GM23338 (cell line): ENCODE measurements around the gene CFAP299. TPM values are rescaled to one million over a fixed set of nuclear protein-coding genes. Genes with fewer than 3 reads are reported as not detected.

Experiments used
- ATAC-seq: fragments of 200-7000 bp; cut with Tn5 transposase; 3 replicates; pipeline ENCODE4 v1.9.1; 2020
- DNase-seq: peaks from one replicate; pipeline ENCODE4 v3.0.0-alpha.2; 2015; ENCODE audit warnings: low spot score
- H2AFZ ChIP-seq: fragments of 200-600 bp; sonication (generic); 2 replicates; pipeline ENCODE4 v1.8.0; 2016; ENCODE audit warnings: antibody characterized with exemption, mild to moderate bottlenecking, moderate library complexity
- H3F3A ChIP-seq: fragments of 200-600 bp; sonication (generic); replicated peaks from 2 replicates; pipeline ENCODE4 v1.8.0; 2017; ENCODE audit warnings: antibody characterized with exemption, mixed run types, low read depth
- H3K27ac ChIP-seq: fragments of 200-600 bp; sonication (generic); 2 replicates; pipeline ENCODE4 v1.6.1; 2016; ENCODE audit warnings: low read depth
- H3K27me3 ChIP-seq: fragments of 200-600 bp; sonication (generic); 2 replicates; pipeline ENCODE4 v1.8.0; 2016; ENCODE audit warnings: mild to moderate bottlenecking, mixed run types, moderate library complexity; ENCODE audit not compliant: insufficient read depth
- H3K36me3 ChIP-seq: fragments of 200-600 bp; sonication (generic); 2 replicates; pipeline ENCODE4 v1.8.0; 2016; ENCODE audit warnings: mild to moderate bottlenecking; ENCODE audit not compliant: insufficient read depth
- H3K4me1 ChIP-seq: fragments of 200-600 bp; sonication (generic); 2 replicates; pipeline ENCODE4 v1.8.0; 2016; ENCODE audit warnings: mild to moderate bottlenecking, moderate library complexity; ENCODE audit not compliant: insufficient read depth
- H3K4me2 ChIP-seq: fragments of 200-600 bp; sonication (generic); 2 replicates; pipeline ENCODE4 v1.7.1; 2017; ENCODE audit warnings: mixed run types
- H3K4me3 ChIP-seq: fragments of 200-600 bp; sonication (generic); 2 replicates; pipeline ENCODE4 v1.6.1; 2016; ENCODE audit warnings: mixed run types
- H3K79me2 ChIP-seq: fragments of 200-600 bp; sonication (generic); replicated peaks from 2 replicates; pipeline ENCODE4 v1.8.0; 2017; ENCODE audit warnings: mild to moderate bottlenecking; ENCODE audit not compliant: insufficient read depth
- H3K9me2 ChIP-seq: fragments of 200-600 bp; sonication (generic); 2 replicates; pipeline ENCODE4 v1.8.0; 2017; ENCODE audit not compliant: insufficient read depth
- H4K20me1 ChIP-seq: fragments of 200-600 bp; sonication (generic); replicated peaks from 2 replicates; pipeline ENCODE4 v1.8.0; 2017; ENCODE audit warnings: mild to moderate bottlenecking; ENCODE audit not compliant: insufficient read depth
- H3K27ac Mint-ChIP-seq: 2 replicates; pipeline ENCODE4 v1.8.0; 2020; ENCODE audit warnings: inconsistent platforms, mild to moderate bottlenecking, moderate library complexity, mixed read lengths
- H3K27me3 Mint-ChIP-seq: 3 replicates; pipeline ENCODE4 v1.8.0; 2022; ENCODE audit warnings: low read depth, mild to moderate bottlenecking, moderate library complexity, mixed read lengths, inconsistent platforms; ENCODE audit not compliant: insufficient read depth, poor library complexity
- H3K36me3 Mint-ChIP-seq: 3 replicates; pipeline ENCODE4 v1.8.0; 2021; ENCODE audit warnings: low read depth, mild to moderate bottlenecking, inconsistent platforms, moderate library complexity, mixed read lengths
- H3K4me1 Mint-ChIP-seq: 3 replicates; pipeline ENCODE4 v1.8.0; 2020; ENCODE audit warnings: mild to moderate bottlenecking, inconsistent platforms, mixed read lengths
- H3K4me3 Mint-ChIP-seq: 3 replicates; pipeline ENCODE4 v1.8.0; 2021; ENCODE audit warnings: moderate library complexity, mild to moderate bottlenecking, inconsistent platforms, mixed read lengths
- H3K9me3 Mint-ChIP-seq: 3 replicates; pipeline ENCODE4 v1.8.0; 2020; ENCODE audit warnings: moderate library complexity, mild to moderate bottlenecking, inconsistent platforms, mixed read lengths
- CREB1 ChIP-seq: fragments of 250-450 bp; sonication (Bioruptor Pico); IDR thresholded peaks from 2 replicates; pipeline ENCODE4 v1.5.0; 2020; ENCODE audit warnings: low read depth, mild to moderate bottlenecking, moderate library complexity
- EZH2 ChIP-seq: fragments of 200-600 bp; sonication (generic); IDR thresholded peaks from one replicate; pipeline ENCODE4 v1.8.0; 2017; ENCODE audit warnings: antibody characterized with exemption, mild to moderate bottlenecking, low read depth; ENCODE audit not compliant: unreplicated experiment
- EZH2phosphoT487 ChIP-seq: fragments of 200-600 bp; sonication (generic); IDR thresholded peaks from one replicate; pipeline ENCODE4 v1.8.1; 2018; ENCODE audit warnings: antibody characterized with exemption; ENCODE audit not compliant: unreplicated experiment
- JUNB ChIP-seq: IDR thresholded peaks from one replicate; pipeline ENCODE4 v1.6.1; 2016; ENCODE audit warnings: antibody characterized with exemption; ENCODE audit not compliant: unreplicated experiment
- NANOG ChIP-seq: IDR thresholded peaks from 2 replicates; pipeline ENCODE4 v1.6.1; 2016; ENCODE audit warnings: antibody characterized with exemption, borderline replicate concordance
- POLR2AphosphoS5 ChIP-seq: IDR thresholded peaks from 2 replicates; pipeline ENCODE4 v1.6.1; 2016; ENCODE audit warnings: antibody characterized with exemption, low read depth
- STAT1 ChIP-seq: IDR thresholded peaks from one replicate; pipeline ENCODE4 v1.6.1; 2016; ENCODE audit warnings: antibody characterized with exemption; ENCODE audit not compliant: unreplicated experiment
- ZNF114 ChIP-seq: fragments of 250-450 bp; sonication (Bioruptor Pico); IDR thresholded peaks from 2 replicates; pipeline ENCODE4 v1.5.0; 2020; ENCODE audit warnings: mild to moderate bottlenecking, moderate library complexity
- ZNF331 ChIP-seq: fragments of 250-450 bp; sonication (Bioruptor Pico); IDR thresholded peaks from 2 replicates; pipeline ENCODE4 v1.5.0; 2020; ENCODE audit warnings: low read depth, mild to moderate bottlenecking, moderate library complexity
- polyA plus RNA-seq: library from polyadenylated mRNA; unstranded; fragments of >200 nt; fragmentation: Nextera tagmentation; extraction: Ambion mirVana; gene quantifications from 2 replicates; pipeline ENCODE4 v1.2.1, GENCODE V29; 2016
- total RNA-seq: library from RNA; depleted of rRNA; stranded (reverse); fragments of >200 nt; shearing (Covaris generic); gene quantifications from 2 replicates; pipeline ENCODE4 v1.2.3, GENCODE V29; 2014
- TF ChIP-seq, protein P1 (sequence below): IDR thresholded peaks from 2 replicates; pipeline ENCODE4 v1.6.1; 2016; ENCODE audit warnings: antibody characterized with exemption
- TF ChIP-seq, protein P2 (sequence below): fragments of 250-450 bp; sonication (Bioruptor Pico); IDR thresholded peaks from 2 replicates; pipeline ENCODE4 v1.5.0; 2020; ENCODE audit warnings: mild to moderate bottlenecking, moderate library complexity
- TF ChIP-seq, protein P3 (sequence below), 2 experiments: fragments of 200-600 bp in 1 of 2; sonication (generic) in 1 of 2; conservative IDR thresholded peaks; 2 replicates each; pipeline versions ENCODE4 v1.5.1 to v1.6.1; 2016 to 2017; ENCODE audit warnings: antibody characterized with exemption in 2 of 2, low read depth in 2 of 2, mild to moderate bottlenecking in 2 of 2, moderate library complexity in 1 of 2
- TF ChIP-seq, protein P4 (sequence below): IDR thresholded peaks from one replicate; pipeline ENCODE4 v1.6.1; 2018; ENCODE audit warnings: antibody characterized with exemption; ENCODE audit not compliant: unreplicated experiment

The CFAP299 gene
- total and polyA plus RNA-seq, 2 experiments from 2014 or later, result not detected

DNA sequence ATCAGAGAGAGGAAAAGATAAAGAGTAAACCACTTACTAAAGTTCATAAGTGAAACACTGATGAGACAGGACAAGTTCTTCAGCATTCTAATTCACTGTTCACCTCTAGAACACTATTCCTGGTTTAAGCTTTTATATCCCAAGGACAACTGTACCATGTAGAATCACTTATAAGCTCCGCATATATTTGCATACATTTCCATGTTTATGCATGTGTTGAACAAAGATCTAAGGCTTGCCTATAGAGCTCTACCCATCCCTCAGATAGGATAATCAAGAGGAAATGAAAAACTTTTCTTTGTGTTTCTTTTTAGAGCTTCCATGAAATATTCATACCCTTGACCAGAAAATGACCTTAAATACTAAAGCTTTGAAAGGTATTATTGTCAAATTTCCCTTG is 538.0 kb downstream of the CFAP299 start:
- no peaks in the 10 kb centered on the region for H3K27me3 Mint-ChIP-seq
- no peaks in the 10 kb centered on the region for H4K20me1 ChIP-seq
- no peak overlapping the region for H3K4me3 ChIP-seq

More for the DNA sequence above, 538.0 kb downstream of the CFAP299 start:
- no peaks in the 10 kb centered on the region for H3K9me3 Mint-ChIP-seq
- H3K4me3 Mint-ChIP-seq, result no peak overlapping the region
- H3K79me2 ChIP-seq, result no peaks in the 10 kb centered on the region
- TF ChIP-seq JUNB (no peak), NANOG (no peak), EZH2 (no peak), CREB1 (no peak), ZNF331 (CRISPR knock-in tag) (no peak), ZNF114 (CRISPR knock-in tag) (no peak), STAT1 (no peak), EZH2phosphoT487 (no peak), POLR2AphosphoS5 (no peak)
- TF ChIP-seq, protein P1, sequence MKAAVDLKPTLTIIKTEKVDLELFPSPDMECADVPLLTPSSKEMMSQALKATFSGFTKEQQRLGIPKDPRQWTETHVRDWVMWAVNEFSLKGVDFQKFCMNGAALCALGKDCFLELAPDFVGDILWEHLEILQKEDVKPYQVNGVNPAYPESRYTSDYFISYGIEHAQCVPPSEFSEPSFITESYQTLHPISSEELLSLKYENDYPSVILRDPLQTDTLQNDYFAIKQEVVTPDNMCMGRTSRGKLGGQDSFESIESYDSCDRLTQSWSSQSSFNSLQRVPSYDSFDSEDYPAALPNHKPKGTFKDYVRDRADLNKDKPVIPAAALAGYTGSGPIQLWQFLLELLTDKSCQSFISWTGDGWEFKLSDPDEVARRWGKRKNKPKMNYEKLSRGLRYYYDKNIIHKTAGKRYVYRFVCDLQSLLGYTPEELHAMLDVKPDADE, result no peak
- TF ChIP-seq, protein P2, sequence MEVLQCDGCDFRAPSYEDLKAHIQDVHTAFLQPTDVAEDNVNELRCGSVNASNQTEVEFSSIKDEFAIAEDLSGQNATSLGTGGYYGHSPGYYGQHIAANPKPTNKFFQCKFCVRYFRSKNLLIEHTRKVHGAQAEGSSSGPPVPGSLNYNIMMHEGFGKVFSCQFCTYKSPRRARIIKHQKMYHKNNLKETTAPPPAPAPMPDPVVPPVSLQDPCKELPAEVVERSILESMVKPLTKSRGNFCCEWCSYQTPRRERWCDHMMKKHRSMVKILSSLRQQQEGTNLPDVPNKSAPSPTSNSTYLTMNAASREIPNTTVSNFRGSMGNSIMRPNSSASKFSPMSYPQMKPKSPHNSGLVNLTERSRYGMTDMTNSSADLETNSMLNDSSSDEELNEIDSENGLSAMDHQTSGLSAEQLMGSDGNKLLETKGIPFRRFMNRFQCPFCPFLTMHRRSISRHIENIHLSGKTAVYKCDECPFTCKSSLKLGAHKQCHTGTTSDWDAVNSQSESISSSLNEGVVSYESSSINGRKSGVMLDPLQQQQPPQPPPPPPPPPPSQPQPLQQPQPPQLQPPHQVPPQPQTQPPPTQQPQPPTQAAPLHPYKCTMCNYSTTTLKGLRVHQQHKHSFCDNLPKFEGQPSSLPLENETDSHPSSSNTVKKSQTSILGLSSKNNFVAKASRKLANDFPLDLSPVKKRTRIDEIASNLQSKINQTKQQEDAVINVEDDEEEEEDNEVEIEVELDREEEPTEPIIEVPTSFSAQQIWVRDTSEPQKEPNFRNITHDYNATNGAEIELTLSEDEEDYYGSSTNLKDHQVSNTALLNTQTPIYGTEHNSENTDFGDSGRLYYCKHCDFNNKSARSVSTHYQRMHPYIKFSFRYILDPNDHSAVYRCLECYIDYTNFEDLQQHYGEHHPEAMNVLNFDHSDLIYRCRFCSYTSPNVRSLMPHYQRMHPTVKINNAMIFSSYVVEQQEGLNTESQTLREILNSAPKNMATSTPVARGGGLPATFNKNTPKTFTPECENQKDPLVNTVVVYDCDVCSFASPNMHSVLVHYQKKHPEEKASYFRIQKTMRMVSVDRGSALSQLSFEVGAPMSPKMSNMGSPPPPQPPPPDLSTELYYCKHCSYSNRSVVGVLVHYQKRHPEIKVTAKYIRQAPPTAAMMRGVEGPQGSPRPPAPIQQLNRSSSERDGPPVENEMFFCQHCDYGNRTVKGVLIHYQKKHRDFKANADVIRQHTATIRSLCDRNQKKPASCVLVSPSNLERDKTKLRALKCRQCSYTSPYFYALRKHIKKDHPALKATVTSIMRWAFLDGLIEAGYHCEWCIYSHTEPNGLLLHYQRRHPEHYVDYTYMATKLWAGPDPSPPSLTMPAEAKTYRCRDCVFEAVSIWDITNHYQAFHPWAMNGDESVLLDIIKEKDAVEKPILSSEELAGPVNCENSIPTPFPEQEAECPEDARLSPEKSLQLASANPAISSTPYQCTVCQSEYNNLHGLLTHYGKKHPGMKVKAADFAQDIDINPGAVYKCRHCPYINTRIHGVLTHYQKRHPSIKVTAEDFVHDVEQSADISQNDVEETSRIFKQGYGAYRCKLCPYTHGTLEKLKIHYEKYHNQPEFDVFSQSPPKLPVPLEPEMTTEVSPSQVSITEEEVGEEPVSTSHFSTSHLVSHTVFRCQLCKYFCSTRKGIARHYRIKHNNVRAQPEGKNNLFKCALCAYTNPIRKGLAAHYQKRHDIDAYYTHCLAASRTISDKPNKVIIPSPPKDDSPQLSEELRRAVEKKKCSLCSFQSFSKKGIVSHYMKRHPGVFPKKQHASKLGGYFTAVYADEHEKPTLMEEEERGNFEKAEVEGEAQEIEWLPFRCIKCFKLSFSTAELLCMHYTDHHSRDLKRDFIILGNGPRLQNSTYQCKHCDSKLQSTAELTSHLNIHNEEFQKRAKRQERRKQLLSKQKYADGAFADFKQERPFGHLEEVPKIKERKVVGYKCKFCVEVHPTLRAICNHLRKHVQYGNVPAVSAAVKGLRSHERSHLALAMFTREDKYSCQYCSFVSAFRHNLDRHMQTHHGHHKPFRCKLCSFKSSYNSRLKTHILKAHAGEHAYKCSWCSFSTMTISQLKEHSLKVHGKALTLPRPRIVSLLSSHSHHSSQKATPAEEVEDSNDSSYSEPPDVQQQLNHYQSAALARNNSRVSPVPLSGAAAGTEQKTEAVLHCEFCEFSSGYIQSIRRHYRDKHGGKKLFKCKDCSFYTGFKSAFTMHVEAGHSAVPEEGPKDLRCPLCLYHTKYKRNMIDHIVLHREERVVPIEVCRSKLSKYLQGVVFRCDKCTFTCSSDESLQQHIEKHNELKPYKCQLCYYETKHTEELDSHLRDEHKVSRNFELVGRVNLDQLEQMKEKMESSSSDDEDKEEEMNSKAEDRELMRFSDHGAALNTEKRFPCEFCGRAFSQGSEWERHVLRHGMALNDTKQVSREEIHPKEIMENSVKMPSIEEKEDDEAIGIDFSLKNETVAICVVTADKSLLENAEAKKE (CRISPR knock-in tag), result no peak
- TF ChIP-seq, protein P3, sequence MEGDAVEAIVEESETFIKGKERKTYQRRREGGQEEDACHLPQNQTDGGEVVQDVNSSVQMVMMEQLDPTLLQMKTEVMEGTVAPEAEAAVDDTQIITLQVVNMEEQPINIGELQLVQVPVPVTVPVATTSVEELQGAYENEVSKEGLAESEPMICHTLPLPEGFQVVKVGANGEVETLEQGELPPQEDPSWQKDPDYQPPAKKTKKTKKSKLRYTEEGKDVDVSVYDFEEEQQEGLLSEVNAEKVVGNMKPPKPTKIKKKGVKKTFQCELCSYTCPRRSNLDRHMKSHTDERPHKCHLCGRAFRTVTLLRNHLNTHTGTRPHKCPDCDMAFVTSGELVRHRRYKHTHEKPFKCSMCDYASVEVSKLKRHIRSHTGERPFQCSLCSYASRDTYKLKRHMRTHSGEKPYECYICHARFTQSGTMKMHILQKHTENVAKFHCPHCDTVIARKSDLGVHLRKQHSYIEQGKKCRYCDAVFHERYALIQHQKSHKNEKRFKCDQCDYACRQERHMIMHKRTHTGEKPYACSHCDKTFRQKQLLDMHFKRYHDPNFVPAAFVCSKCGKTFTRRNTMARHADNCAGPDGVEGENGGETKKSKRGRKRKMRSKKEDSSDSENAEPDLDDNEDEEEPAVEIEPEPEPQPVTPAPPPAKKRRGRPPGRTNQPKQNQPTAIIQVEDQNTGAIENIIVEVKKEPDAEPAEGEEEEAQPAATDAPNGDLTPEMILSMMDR (conservative IDR thresholded peaks at IDR 0.05; ENCODE audit: low read depth in 2 of 2), result no peak
- TF ChIP-seq, protein P4, sequence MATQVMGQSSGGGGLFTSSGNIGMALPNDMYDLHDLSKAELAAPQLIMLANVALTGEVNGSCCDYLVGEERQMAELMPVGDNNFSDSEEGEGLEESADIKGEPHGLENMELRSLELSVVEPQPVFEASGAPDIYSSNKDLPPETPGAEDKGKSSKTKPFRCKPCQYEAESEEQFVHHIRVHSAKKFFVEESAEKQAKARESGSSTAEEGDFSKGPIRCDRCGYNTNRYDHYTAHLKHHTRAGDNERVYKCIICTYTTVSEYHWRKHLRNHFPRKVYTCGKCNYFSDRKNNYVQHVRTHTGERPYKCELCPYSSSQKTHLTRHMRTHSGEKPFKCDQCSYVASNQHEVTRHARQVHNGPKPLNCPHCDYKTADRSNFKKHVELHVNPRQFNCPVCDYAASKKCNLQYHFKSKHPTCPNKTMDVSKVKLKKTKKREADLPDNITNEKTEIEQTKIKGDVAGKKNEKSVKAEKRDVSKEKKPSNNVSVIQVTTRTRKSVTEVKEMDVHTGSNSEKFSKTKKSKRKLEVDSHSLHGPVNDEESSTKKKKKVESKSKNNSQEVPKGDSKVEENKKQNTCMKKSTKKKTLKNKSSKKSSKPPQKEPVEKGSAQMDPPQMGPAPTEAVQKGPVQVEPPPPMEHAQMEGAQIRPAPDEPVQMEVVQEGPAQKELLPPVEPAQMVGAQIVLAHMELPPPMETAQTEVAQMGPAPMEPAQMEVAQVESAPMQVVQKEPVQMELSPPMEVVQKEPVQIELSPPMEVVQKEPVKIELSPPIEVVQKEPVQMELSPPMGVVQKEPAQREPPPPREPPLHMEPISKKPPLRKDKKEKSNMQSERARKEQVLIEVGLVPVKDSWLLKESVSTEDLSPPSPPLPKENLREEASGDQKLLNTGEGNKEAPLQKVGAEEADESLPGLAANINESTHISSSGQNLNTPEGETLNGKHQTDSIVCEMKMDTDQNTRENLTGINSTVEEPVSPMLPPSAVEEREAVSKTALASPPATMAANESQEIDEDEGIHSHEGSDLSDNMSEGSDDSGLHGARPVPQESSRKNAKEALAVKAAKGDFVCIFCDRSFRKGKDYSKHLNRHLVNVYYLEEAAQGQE, result no peak
- no peaks in the 10 kb centered on the region for H3K27me3 ChIP-seq
- H3K36me3 ChIP-seq, result no peaks in the 10 kb centered on the region
- H3K9me2 ChIP-seq, result no peaks in the 10 kb centered on the region; the same call in 1 of the 2 replicates
- H3K27ac Mint-ChIP-seq, result no peak overlapping the region
- no peaks in the 10 kb centered on the region for H3K36me3 Mint-ChIP-seq
- ATAC-seq (no peak), DNase-seq (no peak)
- no peak overlapping the region for H3K27ac ChIP-seq
- no peak overlapping the region for H2AFZ ChIP-seq
- H3K4me1 Mint-ChIP-seq, result no peaks in the 10 kb centered on the region
- H3F3A ChIP-seq, result no peaks in the 10 kb centered on the region
- H3K4me2 ChIP-seq, result no peak overlapping the region
- H3K4me1 ChIP-seq, result no peaks in the 10 kb centered on the region
